H1 (cell line): Measurements from ENCODE around the gene CHMP6. TPM values are rescaled to one million over a fixed set of nuclear protein-coding genes. Genes with fewer than 3 reads are reported as not detected.
A peak's percentile ranks its signal among the peaks of the same experiment; 100 is the strongest.

Source experiments
- CTCF ChIA-PET: fragments of 300-600 bp; sonication (Branson Sonifier 250); formaldehyde crosslinking; loops from one replicate; lab custom pipeline; 2021; ENCODE audit not compliant: partially characterized antibody; lab: Charles Lee
- POLR2A ChIA-PET: fragments of 300-600 bp; sonication (Branson Sonifier 250); formaldehyde crosslinking; loops from one replicate; lab custom pipeline; 2021; ENCODE audit warnings: inconsistent platforms; ENCODE audit not compliant: partially characterized antibody; lab: Charles Lee
- DNase-seq, 2 experiments: peaks; one replicate each; pipeline versions ENCODE4 v3.0.0 to v3.0.0-alpha.2; 2010 to 2022; ENCODE audit warnings: low spot score in 2 of 2, low read depth in 1 of 2, mixed read lengths in 1 of 2
- FAIRE-seq: peaks from 2 replicates; lab custom pipeline; 2011; peaks lifted over from hg19 to GRCh38; lab: Jason Lieb, UNC
- H2AFZ ChIP-seq: 2 replicates; pipeline ENCODE4 v1.8.1; 2012; ENCODE audit warnings: low read length, inconsistent platforms
- H2AK5ac ChIP-seq: 2 replicates; pipeline ENCODE4 v1.6.1; 2013; ENCODE audit warnings: low read depth, low read length
- H2BK120ac ChIP-seq: replicated peaks from 2 replicates; pipeline ENCODE3; 2013; ENCODE audit warnings: low read depth, low read length, inconsistent platforms
- H2BK12ac ChIP-seq: 2 replicates; pipeline ENCODE4 v1.6.1; 2013; ENCODE audit warnings: low read depth, low read length
- H2BK15ac ChIP-seq: 2 replicates; pipeline ENCODE4 v1.6.1; 2013; ENCODE audit warnings: low read length
- H2BK20ac ChIP-seq: 2 replicates; pipeline ENCODE4 v1.6.1; 2013; ENCODE audit warnings: low read length
- H2BK5ac ChIP-seq: 2 replicates; pipeline ENCODE4 v1.6.1; 2013; ENCODE audit warnings: low read depth, low read length
- H3K14ac ChIP-seq: 2 replicates; pipeline ENCODE4 v1.6.1; 2013; ENCODE audit warnings: inconsistent platforms; ENCODE audit not compliant: insufficient read length
- H3K18ac ChIP-seq: 2 replicates; pipeline ENCODE4 v1.6.1; 2013; ENCODE audit warnings: low read length; ENCODE audit errors: extremely low read depth
- H3K23ac ChIP-seq: 2 replicates; pipeline ENCODE4 v1.6.1; 2013; ENCODE audit warnings: inconsistent platforms; ENCODE audit not compliant: insufficient read length
- H3K23me2 ChIP-seq: 2 replicates; pipeline ENCODE4 v1.6.1; 2013; ENCODE audit warnings: low read depth, low read length
- H3K27ac ChIP-seq: 2 replicates; pipeline ENCODE4 v1.6.1; 2011; ENCODE audit warnings: low read depth, low read length, inconsistent platforms
- H3K27me3 ChIP-seq, 4 experiments: replicated peaks in 1 of 4; 1 replicate in 1 of 4; 2 replicates in 3 of 4; pipeline versions ENCODE4 v1.6.1 to v1.8.1; 2011 to 2013; ENCODE audit warnings: low read length in 3 of 4, mild to moderate bottlenecking in 3 of 4, inconsistent platforms in 2 of 4, mixed read lengths in 2 of 4, moderate library complexity in 1 of 4; ENCODE audit not compliant: control insufficient read depth in 3 of 4, insufficient read depth in 3 of 4; ENCODE audit errors: extremely low read depth in 1 of 4
- H3K36me3 ChIP-seq, 4 experiments: 2 replicates each; pipeline versions ENCODE4 v1.6.1 to v1.8.1; 2011 to 2013; ENCODE audit warnings: mild to moderate bottlenecking in 4 of 4, low read length in 3 of 4, moderate library complexity in 2 of 4, control low read depth in 1 of 4, inconsistent platforms in 1 of 4; ENCODE audit not compliant: insufficient read depth in 4 of 4, control insufficient read depth in 2 of 4
- H3K4ac ChIP-seq: replicated peaks from 2 replicates; pipeline ENCODE3; 2013; ENCODE audit warnings: low read length, low read depth, mixed read lengths, inconsistent platforms; ENCODE audit not compliant: insufficient read length
- H3K4me1 ChIP-seq, 4 experiments: replicated peaks in 1 of 4; 1 replicate in 1 of 4; 2 replicates in 3 of 4; pipeline versions ENCODE4 v1.6.1 to v1.8.1; 2011 to 2013; ENCODE audit warnings: low read length in 3 of 4, inconsistent platforms in 2 of 4, mixed read lengths in 1 of 4; ENCODE audit not compliant: insufficient read depth in 4 of 4, control insufficient read depth in 3 of 4
- H3K4me2 ChIP-seq, 2 experiments: 2 replicates each; pipeline versions ENCODE4 v1.6.1 to v1.8.1; 2011 to 2013; ENCODE audit warnings: low read depth in 2 of 2, low read length in 2 of 2, control low read depth in 1 of 2, inconsistent platforms in 1 of 2, mild to moderate bottlenecking in 1 of 2; ENCODE audit not compliant: insufficient read depth in 1 of 2
- H3K4me3 ChIP-seq, 4 experiments: fragments of 200-600, 300-600 bp in 1 of 4; sonication (generic), shearing (Covaris generic), sonication (Bioruptor Twin) in 1 of 4; 2 replicates each; pipeline versions ENCODE4 v1.5.1 to v1.8.1; 2011 to 2016; ENCODE audit warnings: low read length in 4 of 4, low read depth in 3 of 4, control low read depth in 2 of 4, inconsistent platforms in 2 of 4, mild to moderate bottlenecking in 2 of 4, mixed read lengths in 1 of 4, moderate library complexity in 1 of 4; ENCODE audit not compliant: insufficient read depth in 2 of 4; ENCODE audit errors: extremely low read depth in 1 of 4
- H3K56ac ChIP-seq: replicated peaks from 2 replicates; pipeline ENCODE3; 2013; ENCODE audit warnings: low read depth, mild to moderate bottlenecking, mixed read lengths, low read length, inconsistent platforms; ENCODE audit not compliant: insufficient read length
- H3K79me1 ChIP-seq: 2 replicates; pipeline ENCODE4 v1.6.1; 2013; ENCODE audit warnings: low read depth, low read length, control low read depth
- H3K79me2 ChIP-seq, 2 experiments: 2 replicates each; pipeline versions ENCODE4 v1.6.1 to v1.8.1; 2012 to 2013; ENCODE audit warnings: low read length in 2 of 2, mild to moderate bottlenecking in 2 of 2, inconsistent platforms in 1 of 2; ENCODE audit not compliant: insufficient read depth in 2 of 2, control insufficient read depth in 1 of 2
- H3K9ac ChIP-seq, 4 experiments: replicated peaks in 1 of 4; 1 replicate in 1 of 4; 2 replicates in 3 of 4; pipeline versions ENCODE4 v1.6.1 to v1.8.1; 2011 to 2013; ENCODE audit warnings: low read depth in 3 of 4, low read length in 3 of 4, control low read depth in 2 of 4, mild to moderate bottlenecking in 2 of 4, moderate library complexity in 2 of 4, inconsistent platforms in 1 of 4; ENCODE audit errors: extremely low read depth in 1 of 4
- H3K9me3 ChIP-seq, 2 experiments: 2 replicates each; pipeline versions ENCODE4 v1.6.1 to v1.8.1; 2012 to 2013; ENCODE audit warnings: mild to moderate bottlenecking in 2 of 2, moderate library complexity in 2 of 2, control low read depth in 1 of 2, inconsistent platforms in 1 of 2, low read depth in 1 of 2, low read length in 1 of 2, mixed read lengths in 1 of 2; ENCODE audit not compliant: insufficient read depth in 2 of 2
- H4K20me1 ChIP-seq, 2 experiments: replicated peaks in 1 of 2; 2 replicates each; pipeline versions ENCODE3 to v1.8.1; 2011 to 2013; ENCODE audit warnings: inconsistent platforms in 2 of 2, low read length in 2 of 2, mild to moderate bottlenecking in 1 of 2; ENCODE audit not compliant: insufficient read depth in 2 of 2, control insufficient read depth in 1 of 2
- H4K5ac ChIP-seq: 2 replicates; pipeline ENCODE4 v1.6.1; 2013; ENCODE audit warnings: low read length, low read depth, mixed read lengths, inconsistent platforms; ENCODE audit not compliant: insufficient read length
- H4K8ac ChIP-seq: 2 replicates; pipeline ENCODE4 v1.8.0; 2013; ENCODE audit warnings: mild to moderate bottlenecking, moderate library complexity, low read length, inconsistent platforms; ENCODE audit not compliant: insufficient read depth; ENCODE audit errors: extremely low read depth
- H4K91ac ChIP-seq: replicated peaks from 2 replicates; pipeline ENCODE3; 2013; ENCODE audit warnings: low read length, mixed read lengths, inconsistent platforms; ENCODE audit not compliant: insufficient read length
- ASH2L ChIP-seq: fragments of 200-600, 300-600 bp; sonication (generic); IDR thresholded peaks from one replicate; pipeline ENCODE4 v1.7.1; 2017; ENCODE audit warnings: low read length
- BRCA1 ChIP-seq: IDR thresholded peaks from 2 replicates; pipeline ENCODE4 v1.6.1; 2012; ENCODE audit warnings: low read depth, low read length, improper control_type of control experiment
- CBX8 ChIP-seq: fragments of 300-800, 300-1000 bp; sonication (generic); IDR thresholded peaks from 2 replicates; pipeline ENCODE4 v1.7.1; 2016; ENCODE audit warnings: low read depth, low read length, borderline replicate concordance
- JUN ChIP-seq: IDR thresholded peaks from 2 replicates; pipeline ENCODE4 v1.6.1; 2011; ENCODE audit warnings: low read depth, mild to moderate bottlenecking, improper control_type of control experiment, low read length
- MAFK ChIP-seq: IDR thresholded peaks from 2 replicates; pipeline ENCODE4 v1.6.1; 2012; ENCODE audit warnings: low read depth, mild to moderate bottlenecking, improper control_type of control experiment, low read length
- RAD21 ChIP-seq, 2 experiments: IDR thresholded peaks in 1 of 2; conservative IDR thresholded peaks in 1 of 2; 2 replicates each; pipeline ENCODE4 v1.6.1; 2011; ENCODE audit warnings: low read depth in 2 of 2, low read length in 2 of 2, improper control_type of control experiment in 1 of 2, inconsistent platforms in 1 of 2, mild to moderate bottlenecking in 1 of 2, moderate library complexity in 1 of 2
- RXRA ChIP-seq: IDR thresholded peaks from 2 replicates; pipeline ENCODE4 v1.6.1; 2011; ENCODE audit warnings: low read depth, mild to moderate bottlenecking, low read length, moderate library complexity; ENCODE audit not compliant: insufficient read depth
- SP1 ChIP-seq: IDR thresholded peaks from 2 replicates; pipeline ENCODE4 v1.6.1; 2011; ENCODE audit warnings: low read depth, low read length
- SUZ12 ChIP-seq: fragments of 200-600 bp; sonication (generic); IDR thresholded peaks from 2 replicates; pipeline ENCODE4 v1.6.1; 2012; ENCODE audit warnings: mild to moderate bottlenecking, inconsistent platforms, low read length, moderate library complexity, mixed read lengths
- WGBS, 2 experiments: shearing (Covaris generic) in 1 of 2; methylation state at CpG; one replicate each; pipeline versions ENCODE4 v1.1.6 to v1.1.7; 2013 to 2015; ENCODE audit warnings: low lambda C conversion rate in 2 of 2, mixed read lengths in 2 of 2, inconsistent platforms in 1 of 2, low coverage in 1 of 2, missing lambda C conversion rate in 1 of 2; ENCODE audit not compliant: insufficient replicate concordance in 2 of 2, insufficient coverage in 1 of 2, insufficient read length in 1 of 2; ENCODE audit errors: extremely low coverage in 1 of 2, missing lambda C conversion rate in 1 of 2; 5-methylcytosine and 5-hydroxymethylcytosine counted together
- polyA plus RNA-seq, 7 experiments: library from polyadenylated mRNA; depleted of rRNA in 3 of 7; stranded (reverse) in 5 of 7; unstranded in 2 of 7; fragments of >200 nt in 5 of 7; fragments of 200-250 nt in 2 of 7; gene quantifications; 1 replicate in 5 of 7; 2 replicates in 1 of 7; 4 replicates in 1 of 7; pipeline versions ENCODE4 v1.2.1 to v1.2.3, GENCODE V29; 2011 to 2013; ENCODE audit warnings: missing spikeins in 2 of 7, mixed read lengths in 2 of 7
- total RNA-seq: library from RNA; stranded (reverse); fragmentation: NEBNext Ultra II Directional; extraction: Animal tissue kit (Norgen Biotek cat#: 25700); gene quantifications from 2 replicates; pipeline ENCODE4 v1.2.1, GENCODE V29; 2021
- TF ChIP-seq, protein P1 (sequence below): IDR thresholded peaks from 2 replicates; pipeline ENCODE4 v1.6.1; 2011; ENCODE audit warnings: low read length, improper control_type of control experiment

The CHMP6 gene
- total and polyA plus RNA-seq, 2 of the 8 experiments (the other 6 are each of a cell fraction or from before 2014, with no cell fraction given) = 15.7 to 24.3 TPM

DNA sequence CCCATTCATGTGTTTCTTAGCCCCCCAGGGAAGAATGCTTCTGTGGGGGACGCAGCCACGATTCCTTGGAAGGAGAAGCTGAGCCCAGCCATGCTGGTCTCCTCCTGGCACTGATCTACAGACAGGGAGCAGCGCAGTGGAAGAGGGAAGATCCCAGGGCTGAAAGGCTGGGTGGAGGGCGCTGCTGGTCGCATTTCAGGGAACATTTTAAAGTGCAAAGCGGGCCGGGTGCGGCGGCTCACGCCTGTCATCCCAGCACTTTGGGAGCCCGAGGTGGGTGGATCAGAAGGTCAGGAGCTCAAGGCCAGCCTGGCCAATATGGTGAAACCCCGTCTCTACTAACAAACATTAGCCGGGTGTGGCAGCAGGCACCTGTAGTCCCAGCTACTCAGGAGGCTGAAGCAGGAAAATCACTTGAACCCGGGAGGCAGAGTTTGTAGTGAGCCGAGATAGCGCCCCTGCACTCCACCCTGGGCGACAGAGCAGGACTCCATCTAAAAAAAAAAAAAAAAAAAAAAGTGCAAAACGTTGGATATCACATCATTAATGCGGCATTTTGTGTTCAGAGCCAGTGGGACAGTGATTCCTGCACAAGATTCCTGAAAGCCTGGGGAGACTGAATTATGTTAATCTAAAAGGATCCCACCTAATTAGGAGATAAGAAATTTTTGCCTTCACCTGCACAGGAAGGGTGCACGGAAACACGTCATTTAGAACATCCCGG lies 558 bp upstream of the CHMP6 start:
- no peak overlapping the region for H4K91ac ChIP-seq
- H3K79me1 ChIP-seq = peaks cover 4% of the 10 kb centered on the region; the same call in 1 of the 2 replicates
- H4K20me1 ChIP-seq = peaks cover 0 to 9% of the 10 kb centered on the region in 2 experiments
- no peak overlapping the region for H3K56ac ChIP-seq
- 65% methylated on average over 22 of the region's 22 CpGs; no CpG with 5 or more reads in 1 of the 2 experiments for WGBS, 2 experiments
- no peak overlapping the region; the same call in none of the 2 replicates for H3K18ac ChIP-seq
- H3K23me2 ChIP-seq = peaks cover 5% of the 10 kb centered on the region; the same call in 1 of the 2 replicates
- no peak overlapping the region for H4K5ac ChIP-seq
- H3K9ac ChIP-seq = peak overlapping the region in 1 of 4 experiments; percentile 16; a peak in 1 of 7 replicates
- H2BK12ac ChIP-seq = no peak overlapping the region
- no peak overlapping the region for H2BK120ac ChIP-seq
- H3K79me2 ChIP-seq = no peaks in the 10 kb centered on the region; a peak in 1 of 4 replicates
- ChIA-PET CTCF (interaction anchor here (0.6 to 1.2 kb wide), 6 partner anchors 31 to 415 kb away, joined by 3 to 7 read pairs (median 4); no protein-coding TSS in a partner anchor), POLR2A (interaction anchor here (0.6 to 1.5 kb wide), 3 partner anchors 8 to 31 kb away, joined by 3 to 5 read pairs (median 3); no protein-coding TSS in a partner anchor)
- no peak for DNase-seq
- H2BK5ac ChIP-seq = no peak overlapping the region; the same call in 1 of the 2 replicates
- no peak overlapping the region for H3K27ac ChIP-seq
- H2BK15ac ChIP-seq = 0 out of 2 replicates have a peak overlapping the region, but pooled peaks have one; percentile 46
- H3K4me3 ChIP-seq = peak overlapping the region; percentile 49 to 93 (median 70)
- H3K36me3 ChIP-seq = no peaks in the 10 kb centered on the region; a peak in 1 of 8 replicates
- peak overlapping the region; percentile 77 to 81 for H3K4me2 ChIP-seq
- H3K23ac ChIP-seq = no peak overlapping the region
- H2AK5ac ChIP-seq = no peak overlapping the region
- H3K4me1 ChIP-seq = peaks cover 0 to 5% (median 3%) of the 10 kb centered on the region in 4 experiments; a peak in 5 of 7 replicates
- no peak for FAIRE-seq
- no peaks in the 10 kb centered on the region for H3K9me3 ChIP-seq
- H4K8ac ChIP-seq = peak overlapping the region; percentile 85; the same call in 1 of the 2 replicates
- H3K4ac ChIP-seq = no peak overlapping the region
- peaks cover 0 to 7% (median 3%) of the 10 kb centered on the region in 4 experiments; a peak in 5 of 7 replicates for H3K27me3 ChIP-seq
- no peak overlapping the region for H3K14ac ChIP-seq
- no peak overlapping the region for H2BK20ac ChIP-seq
- peak overlapping the region; percentile 92 for H2AFZ ChIP-seq
- no peak for TF ChIP-seq RXRA
- no peak for TF ChIP-seq SUZ12
- TF ChIP-seq BRCA1 = no peak
- TF ChIP-seq ASH2L = no peak
- no peak for TF ChIP-seq SP1
- TF ChIP-seq JUN = no peak
- TF ChIP-seq, protein P1, sequence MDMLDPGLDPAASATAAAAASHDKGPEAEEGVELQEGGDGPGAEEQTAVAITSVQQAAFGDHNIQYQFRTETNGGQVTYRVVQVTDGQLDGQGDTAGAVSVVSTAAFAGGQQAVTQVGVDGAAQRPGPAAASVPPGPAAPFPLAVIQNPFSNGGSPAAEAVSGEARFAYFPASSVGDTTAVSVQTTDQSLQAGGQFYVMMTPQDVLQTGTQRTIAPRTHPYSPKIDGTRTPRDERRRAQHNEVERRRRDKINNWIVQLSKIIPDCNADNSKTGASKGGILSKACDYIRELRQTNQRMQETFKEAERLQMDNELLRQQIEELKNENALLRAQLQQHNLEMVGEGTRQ = no peak
- TF ChIP-seq CBX8 = no peak
- no peak for TF ChIP-seq MAFK
- TF ChIP-seq RAD21 (IDR thresholded peaks at IDR 0.05 in 1 of 2, conservative IDR thresholded peaks at IDR 0.05 in 1 of 2; ENCODE audit: low read depth in 2 of 2, low read length in 2 of 2) = no peak
